Tibial nerve (tissue), 4 donors: Measurements from ENCODE around the gene EFCAB6.

ENCODE experiments used
- CTCF ChIP-seq, 5 experiments: fragments of 200-600 bp in 3 of 5; fragments of 450-650 bp in 2 of 5; sonication (generic) in 3 of 5; IDR thresholded peaks; one replicate each; pipeline ENCODE4 v1.5.1; 2016 to 2019; ENCODE audit warnings: antibody characterized with exemption in 5 of 5, mild to moderate bottlenecking in 3 of 5, moderate library complexity in 2 of 5
- EP300 ChIP-seq, 2 donors: sonication (generic); formaldehyde crosslinking; IDR thresholded peaks; one replicate each; pipeline ENCODE4 v1.6.1; 2017; ENCODE audit warnings: antibody characterized with exemption in 2 of 2, mild to moderate bottlenecking in 1 of 2
- POLR2A ChIP-seq, 2 donors: fragments of 450-650 bp; IDR thresholded peaks; one replicate each; pipeline ENCODE4 v1.6.1; 2017; ENCODE audit warnings: antibody characterized with exemption in 2 of 2, mild to moderate bottlenecking in 2 of 2, moderate library complexity in 2 of 2

GRCh38 chr22:43817402-43817801 lies 5.3 kb upstream of the EFCAB6 start:
- TF ChIP-seq CTCF (IDR thresholded peaks at IDR 0.05) = no peak
- TF ChIP-seq EP300 (IDR thresholded peaks at IDR 0.05) = no peak
- no peak for TF ChIP-seq POLR2A (IDR thresholded peaks at IDR 0.05)
